GM18909 (cell line): ENCODE results near the gene RNF144A.
"Not testable (repeated sequence)": the region's sequence is repeated elsewhere in the genome, so short reads cannot be mapped to it uniquely, and the experiment has no call there.

Experiments
- ATAC-seq: cut with Tn5 transposase; IDR thresholded peaks from one replicate; pipeline ENCODE4 v1.9.1; 2021; ENCODE audit warnings: mild to moderate bottlenecking; ENCODE audit not compliant: unreplicated experiment, poor library complexity

The RNF144A gene

DNA sequence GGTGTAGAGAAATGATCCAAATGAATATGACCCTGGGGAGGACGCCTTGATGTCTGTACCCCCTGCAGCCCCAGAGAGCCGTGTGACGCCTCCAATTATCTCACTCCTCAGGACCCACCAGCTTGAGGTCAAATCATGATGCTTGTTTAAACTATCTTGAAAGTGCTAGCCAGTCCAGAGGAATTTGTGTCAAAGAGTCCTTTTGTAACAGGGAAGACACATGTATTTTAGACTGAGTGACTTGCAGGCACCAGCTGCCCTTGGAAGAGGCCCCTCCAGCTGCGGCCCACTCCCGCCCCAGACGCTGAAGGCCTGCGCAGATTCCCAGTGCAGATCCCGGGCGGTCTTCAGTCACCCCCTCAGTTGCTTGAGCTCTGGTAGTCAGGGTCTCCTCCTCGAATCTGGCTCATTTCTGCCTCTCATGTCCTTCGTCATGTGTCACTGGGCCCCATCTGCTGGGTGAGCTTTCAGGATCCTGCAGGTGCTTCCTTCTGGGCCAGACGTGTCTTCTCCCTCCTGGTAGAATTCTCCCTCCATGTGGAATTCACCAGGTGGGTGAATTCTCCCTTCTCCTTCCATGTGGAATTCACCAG is 77.4 kb downstream of the RNF144A start:
- no peak for ATAC-seq

DNA sequence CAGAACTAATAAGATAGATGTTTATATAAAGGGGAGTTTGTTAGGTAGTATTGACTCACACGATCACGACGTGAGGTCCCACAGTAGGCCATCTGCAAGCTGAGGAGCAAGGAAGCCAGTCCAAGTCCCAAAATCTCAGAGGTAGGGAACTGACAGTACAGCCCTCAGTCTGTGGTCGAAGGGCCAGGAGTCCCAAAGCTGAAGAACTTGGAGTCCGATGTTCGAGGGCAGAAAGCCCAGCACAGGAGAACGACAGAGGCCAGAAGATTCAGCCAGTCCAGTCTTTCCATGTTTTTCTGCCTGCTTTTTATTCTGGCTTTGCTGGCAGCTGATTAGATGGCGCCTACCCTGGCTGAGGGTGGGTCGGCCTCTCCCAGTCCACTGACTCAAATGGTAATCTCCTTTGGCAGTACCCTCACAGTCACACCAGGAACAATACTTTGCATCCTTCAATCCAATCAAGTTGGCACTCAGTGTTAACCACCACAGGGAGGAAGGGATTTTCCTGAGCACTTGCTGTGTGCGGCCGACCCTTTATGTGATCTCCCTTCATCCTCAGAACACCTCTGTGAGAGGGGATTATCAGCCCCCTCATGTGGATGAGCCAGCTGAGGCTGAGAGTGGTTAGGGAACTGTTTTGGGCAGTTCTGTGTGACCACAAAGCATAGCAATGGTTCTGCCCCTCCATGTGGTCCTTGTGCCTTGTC is 78.3 kb downstream of the RNF144A start:
- no peak for ATAC-seq

DNA sequence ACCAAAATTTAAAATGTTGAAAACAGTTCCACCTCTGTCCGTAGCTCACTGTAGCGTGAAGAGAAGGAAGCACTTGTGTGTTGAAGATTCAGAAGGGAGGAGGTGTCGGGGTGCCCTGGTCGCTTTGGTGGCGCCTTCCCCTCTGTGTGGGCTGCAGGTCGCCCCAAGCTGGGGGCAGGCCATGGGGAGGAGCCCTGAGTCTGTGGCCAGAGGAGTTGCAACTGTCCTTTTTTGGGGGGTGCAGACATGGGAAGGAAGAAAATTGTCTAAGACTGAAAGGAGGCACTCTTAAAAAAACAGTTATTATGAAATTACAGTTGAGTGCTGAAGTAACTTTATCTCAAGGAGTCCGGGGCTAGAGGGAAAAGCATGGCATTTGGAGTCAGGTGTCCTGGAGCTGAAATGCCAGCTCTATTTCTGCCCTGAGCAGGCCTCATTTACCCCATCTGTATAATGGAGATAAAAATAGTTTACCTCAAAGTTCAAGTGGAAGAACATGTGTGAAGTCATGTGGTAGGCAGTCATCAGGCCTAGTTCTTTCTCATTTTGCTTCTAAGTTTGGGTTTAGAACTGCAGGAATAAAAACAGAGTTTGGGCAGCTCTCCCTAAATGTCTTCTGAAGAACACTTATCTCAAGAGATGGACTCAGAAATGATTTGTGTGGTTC is 82.1 kb downstream of the RNF144A start:
- ATAC-seq: peak; percentile 87

DNA sequence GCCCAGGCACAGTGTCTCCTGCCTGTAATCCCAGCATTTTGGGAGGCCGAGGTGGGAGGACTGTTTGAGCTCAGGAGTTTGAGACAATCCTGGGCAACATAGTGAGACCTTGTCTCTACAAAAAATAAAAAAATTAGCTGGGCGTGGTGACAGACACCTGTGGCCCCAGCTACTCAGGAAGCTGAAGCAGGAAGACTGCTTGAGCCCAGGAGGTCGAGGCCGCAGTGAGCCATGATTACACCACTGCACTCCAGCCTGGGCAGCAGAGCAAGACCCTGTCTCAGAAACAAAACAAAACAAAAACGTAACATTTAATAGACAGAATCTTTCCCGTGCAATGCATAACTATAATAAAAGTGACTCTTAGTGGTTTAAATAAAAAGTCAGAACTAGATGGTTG is 84.2 kb downstream of the RNF144A start:
- ATAC-seq: not testable (repeated sequence)

DNA sequence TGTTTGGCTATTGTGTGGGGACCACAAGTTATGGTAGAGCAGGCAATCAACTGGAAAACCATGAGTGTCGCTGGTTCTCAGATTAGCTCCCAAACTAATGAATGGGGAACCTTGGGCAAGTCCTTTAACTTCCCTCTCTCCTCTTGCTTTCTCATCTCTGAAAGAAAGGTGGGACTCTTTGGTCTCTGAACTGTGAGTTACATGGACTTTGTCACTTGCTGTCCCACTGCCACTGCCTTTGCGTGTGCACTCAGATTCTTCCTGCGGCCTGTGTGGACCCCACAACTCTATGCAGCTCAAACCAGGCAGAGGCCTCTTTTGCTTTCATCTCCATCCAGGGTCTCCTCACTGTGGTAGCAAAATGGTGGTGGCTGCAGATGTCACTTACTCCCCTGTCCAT is 86.7 kb downstream of the RNF144A start:
- ATAC-seq: no peak

DNA sequence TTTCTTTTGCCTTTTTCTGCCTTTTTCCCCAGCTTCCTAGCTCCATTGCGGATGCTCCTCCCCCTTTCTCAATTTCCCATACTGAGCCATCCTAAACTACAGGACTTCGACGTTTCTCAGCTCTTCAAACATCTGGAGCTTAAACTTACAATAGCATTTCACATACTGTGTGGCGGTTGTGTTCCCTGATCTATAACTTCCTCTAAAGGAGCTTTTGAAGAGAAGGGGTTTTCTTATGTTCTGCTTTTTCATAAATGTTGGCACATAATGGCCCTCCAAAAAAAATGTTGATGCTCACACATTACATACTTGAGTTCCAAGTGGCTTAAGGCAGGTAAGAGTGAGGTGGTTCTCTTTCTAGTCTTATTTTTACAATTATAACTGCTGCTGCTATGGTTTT is 87.4 kb downstream of the RNF144A start:
- ATAC-seq: no peak

DNA sequence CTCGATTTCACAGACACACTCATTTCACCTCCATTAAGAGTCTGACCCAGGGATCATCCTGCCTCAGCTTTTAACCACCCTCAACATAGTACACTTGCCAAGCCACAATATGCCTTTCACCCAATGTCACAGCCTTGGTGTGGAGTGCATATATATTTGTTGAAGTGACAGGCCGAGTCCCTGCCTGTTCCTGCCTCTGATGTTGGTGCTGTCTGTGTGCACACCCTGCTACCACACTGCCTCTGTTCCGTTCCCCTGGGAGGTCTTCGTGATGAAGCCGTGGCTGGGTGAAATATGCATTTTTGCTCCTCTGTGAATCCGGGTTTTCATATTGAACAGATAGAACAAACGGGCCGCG is 90.3 kb downstream of the RNF144A start:
- ATAC-seq: no peak

DNA sequence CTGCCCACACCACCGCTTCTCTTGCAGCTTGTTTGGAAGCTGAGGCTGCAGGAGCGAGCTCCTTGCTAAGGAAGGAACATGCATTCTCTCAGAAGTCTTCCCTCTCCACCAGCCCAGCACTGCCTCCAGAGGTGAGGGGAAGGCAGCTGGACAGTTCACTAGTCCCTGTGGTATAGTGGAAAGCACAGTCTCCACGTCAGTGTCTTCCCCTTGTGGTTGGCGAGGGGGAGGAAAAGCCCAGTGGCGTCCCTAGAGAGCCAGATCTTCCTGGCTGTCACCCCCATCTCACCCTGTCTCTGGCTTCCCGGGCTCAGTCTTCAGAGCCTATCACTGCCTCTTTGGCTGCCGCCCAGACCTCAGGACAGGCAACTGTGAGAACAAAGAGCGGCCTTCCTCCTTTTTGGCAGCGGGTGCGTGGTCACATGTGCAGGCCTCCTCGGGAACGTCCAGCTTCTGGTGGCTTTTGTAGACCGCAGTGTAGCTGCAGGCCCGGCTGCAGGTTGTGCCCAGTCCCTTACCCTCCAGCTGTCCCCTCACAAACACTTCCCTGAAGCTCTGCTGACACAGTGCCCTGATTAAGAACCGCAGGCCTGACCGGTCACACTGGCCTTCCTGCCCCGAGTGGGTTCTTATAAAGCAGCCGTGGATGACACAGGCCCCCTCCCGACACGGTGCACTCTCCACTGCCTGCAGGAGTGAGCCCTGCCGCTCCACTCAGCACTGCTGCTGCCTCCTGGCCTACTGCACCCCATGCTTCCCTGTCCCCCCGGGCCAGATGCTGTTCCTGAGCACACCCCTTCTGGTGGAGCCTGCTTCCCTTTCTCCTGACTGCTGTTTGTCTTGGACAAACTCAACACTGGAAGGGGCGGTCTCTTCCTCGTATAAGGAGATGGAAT is 90.9 kb downstream of the RNF144A start:
- ATAC-seq: no peak

DNA sequence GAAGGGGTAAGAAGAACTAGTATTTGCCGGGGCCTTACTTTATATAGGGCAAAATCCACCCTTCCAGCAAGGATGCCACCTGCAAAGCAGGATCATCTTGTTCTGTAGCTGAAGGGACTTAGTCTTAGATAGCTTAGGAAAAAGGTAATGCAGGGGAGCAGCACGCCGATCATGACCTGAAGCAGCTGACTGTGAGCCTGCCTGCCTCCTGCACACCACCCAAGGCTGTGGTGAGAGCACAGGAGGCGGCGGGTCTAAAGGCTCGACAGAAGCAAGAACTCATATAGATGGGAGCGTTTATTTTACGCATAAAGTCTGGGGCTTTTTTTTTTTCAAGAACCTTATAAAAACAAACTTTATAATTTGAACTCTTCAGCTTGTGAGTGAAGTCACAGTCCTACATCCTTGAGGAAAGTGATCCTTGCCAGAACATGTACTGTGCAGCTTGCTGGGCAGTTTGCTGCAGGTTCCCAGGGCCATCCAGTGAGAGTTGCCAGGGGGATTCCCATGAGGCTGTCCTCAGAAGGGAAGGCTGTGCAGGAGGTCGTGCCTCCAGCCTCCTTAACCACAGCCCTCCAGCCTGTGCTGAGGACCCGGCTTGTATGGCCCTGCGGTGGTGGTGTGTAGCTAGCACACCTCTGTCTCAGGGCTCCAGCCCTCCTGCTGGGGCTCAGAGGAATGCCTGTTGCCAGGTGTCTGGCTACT is 92.1 kb downstream of the RNF144A start:
- no peak for ATAC-seq

DNA sequence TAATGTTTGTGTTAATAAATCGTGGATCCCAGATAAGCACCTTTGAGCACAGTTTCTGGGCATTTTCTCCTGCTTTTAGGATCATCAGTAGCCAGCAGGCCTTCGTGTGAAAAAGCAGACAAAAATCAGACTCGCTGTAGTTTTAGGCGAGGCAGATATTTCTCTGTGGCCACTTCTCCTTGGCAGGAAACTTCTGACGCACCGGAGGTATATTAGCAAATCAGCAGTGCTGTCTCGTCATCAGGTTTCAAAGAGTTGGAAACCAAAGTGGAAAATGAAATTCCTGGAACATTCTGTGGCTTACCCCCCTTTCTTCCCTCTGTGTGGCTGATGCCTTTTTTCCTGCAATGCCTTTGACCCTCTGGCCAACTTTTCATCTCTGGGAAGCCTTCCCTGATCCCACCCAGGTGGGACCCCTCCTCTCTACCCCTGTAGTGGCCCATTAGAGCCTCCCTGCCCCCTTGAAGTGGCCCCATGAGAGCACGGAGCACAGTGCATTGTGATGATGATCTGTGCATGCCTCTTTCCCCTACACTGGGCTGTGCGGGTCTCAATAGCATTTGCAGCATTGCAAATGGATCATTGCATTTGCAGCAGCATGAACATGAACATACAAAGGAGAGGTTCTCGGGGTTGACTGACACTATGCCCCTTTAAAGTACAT is 93.3 kb downstream of the RNF144A start:
- no peak for ATAC-seq

DNA sequence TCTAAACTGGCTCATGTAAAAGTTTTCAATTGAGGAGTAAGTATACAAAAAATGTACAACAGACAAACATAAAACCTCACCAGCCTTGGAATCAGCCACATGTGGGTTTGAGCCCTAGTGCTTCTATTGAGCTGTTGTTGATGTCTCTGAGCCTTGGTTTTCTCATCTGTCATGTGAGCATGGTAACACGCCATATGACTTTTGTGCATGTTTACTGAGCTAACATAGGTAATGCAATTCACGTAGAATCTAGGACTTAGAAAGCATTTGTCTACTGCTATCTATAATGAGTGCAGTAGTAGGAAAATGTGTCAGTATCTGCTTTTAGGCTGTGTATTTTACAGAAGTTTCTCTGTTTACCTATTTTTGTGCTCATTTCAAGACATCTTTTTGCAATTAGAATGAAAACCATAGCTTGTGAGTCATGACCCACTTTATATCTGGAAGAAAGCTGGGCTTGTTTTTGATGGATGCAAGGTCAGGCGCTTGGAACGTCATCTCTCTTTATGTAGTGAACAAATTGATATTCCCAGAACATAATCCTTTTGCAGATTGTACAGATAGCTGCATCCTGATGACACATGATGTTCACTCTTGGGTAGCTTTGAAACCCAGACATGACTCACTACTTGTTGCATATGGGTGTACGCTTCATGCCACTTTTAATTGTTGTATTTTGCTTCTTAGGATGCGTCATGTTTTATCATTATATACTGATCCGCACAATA is 94.3 kb downstream of the RNF144A start:
- no peak for ATAC-seq

DNA sequence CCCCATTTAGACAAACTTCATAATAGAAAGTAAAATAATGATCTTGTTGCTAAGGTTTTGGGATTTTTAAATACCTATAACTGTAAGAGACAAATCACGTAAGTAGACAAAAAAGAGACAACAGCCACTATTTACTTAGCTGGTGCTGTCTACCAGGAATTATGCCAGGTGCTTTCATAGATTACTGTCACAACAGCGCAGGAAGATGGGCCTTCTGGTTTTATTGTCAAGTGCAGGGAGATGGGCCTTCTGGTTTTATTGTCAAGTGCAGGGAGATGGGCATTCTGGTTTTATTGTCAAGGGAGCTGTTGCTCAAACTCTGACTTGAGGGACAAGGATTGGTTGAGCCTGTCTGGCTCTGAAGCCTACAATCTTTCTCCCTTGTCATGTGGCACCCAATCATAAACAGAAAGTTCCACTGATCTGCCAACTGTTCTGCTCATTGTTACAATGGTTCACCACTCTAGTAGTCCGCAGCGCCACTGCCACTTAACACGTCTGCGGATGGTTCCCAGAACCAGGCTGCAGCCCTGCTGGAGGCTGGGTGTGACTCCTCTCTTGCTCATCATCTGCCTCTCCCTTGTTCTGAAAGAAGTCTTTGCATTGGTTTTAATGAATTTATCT is 95.0 kb downstream of the RNF144A start:
- ATAC-seq: no peak

DNA sequence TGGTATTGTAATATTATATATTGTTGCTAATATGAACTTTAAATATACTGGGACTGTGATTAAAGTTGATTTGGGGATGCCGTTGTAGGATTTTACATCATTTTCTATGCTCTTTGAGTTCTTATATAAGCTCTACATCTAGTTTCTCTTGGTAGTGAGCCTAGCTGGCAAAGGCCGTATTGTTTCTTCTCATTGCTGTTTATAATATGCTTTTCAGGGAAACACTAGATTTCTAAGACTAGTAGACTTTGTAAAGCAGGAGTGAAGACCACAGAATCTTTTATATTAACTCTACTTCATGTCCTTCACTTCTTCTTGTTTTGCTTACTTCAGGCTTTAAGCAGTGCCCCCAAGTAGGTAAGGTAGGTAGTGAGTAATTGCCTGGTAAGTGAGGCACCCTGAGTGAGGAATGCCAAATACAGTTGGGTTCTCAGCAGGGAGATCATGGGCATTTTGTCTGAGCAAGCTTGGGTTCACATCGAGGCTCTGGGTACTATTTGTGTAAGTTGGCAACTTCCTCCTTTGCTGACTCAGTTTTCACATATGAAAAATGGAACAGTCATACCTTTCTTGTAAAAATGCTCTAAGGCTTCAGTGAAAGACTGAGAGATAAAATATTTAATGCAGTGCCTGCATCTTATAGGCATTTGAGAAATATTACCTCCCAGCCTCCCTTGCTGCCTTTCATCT is 96.4 kb downstream of the RNF144A start:
- ATAC-seq: no peak

DNA sequence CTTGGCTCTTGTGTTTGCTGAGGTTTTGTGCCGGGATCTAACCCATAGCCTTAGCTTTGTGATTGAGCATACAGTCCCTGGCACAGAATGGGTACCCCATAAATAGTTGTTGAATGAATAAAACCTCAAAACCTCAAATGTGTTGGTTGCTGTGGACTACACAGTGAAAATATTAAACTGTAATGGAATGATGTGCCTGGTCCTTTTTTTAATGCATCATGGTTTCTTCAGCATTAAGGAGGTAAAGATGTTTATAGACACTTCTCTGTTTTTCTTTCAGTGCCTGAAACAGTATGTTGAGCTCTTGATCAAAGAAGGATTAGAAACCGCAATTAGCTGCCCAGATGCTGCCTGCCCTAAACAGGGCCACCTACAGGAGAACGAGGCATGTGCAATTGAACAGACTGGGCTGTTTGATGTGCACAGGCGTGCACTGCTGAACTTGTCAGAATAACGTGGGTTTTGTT is 97.0 kb downstream of the RNF144A start:
- ATAC-seq: peak; percentile 74

DNA sequence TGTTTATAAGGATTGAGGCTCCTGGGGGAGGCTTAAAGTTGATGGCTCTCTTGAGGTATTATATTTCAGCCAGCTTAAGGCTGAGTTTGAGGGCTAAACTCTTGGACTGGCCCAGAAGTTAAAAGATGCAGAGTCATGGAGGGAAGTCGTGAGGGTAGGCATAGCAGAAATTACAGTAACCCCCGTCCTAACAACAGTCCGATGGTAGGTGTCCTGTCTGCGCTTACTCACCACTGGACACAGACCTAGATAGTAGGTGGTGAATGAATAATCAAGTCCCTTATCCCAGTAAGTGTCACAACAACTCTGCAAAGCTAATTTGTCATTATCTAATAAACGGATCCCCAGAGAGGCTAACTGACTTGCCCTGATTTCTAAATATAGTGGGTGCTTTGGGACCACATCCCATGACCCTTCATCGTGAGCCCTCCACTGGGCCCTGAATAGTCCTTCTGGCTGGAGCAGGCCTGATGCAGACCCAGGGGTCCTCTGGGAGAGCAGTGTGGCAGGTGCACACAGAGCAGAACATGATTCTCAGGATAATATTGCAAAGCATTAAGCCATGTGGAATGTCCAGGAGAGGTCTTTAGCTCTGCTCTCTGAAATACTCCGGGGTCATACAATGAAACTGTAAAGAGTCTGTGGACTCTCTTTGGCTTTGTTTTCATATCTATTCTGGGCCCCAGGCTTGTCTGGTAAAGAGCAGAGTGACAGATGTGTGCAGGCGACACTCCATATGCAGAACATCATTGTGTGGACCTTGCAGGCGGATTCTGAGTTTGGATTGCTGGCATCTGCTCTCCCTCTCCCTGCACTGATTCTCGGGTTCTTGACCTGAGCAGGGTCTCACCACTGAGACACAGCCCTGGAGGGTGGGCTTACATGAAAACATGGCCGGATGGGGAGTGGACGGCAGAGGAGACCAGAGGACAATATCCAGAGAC is 98.1 kb downstream of the RNF144A start:
- ATAC-seq: no peak

DNA sequence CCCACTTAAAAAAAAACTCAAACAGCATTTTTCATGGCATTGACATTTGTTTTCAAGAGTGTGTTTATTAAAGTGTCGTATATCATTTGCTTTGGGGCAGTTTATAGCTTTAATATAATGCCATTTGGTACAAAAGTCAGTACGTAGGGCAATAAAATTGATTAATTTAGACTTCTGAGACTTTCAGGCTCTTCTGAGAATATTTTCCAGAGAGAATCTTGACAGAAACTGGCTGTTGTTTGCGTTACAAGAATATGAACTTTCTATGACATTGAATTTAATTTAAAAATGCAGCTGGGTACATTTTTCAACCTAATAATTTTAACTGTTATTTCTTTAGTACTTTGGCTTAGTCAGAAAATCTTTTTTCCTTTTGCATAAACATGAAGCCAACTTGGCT is 98.9 kb downstream of the RNF144A start:
- ATAC-seq: no peak
